GM12878 (cell line): Measurements from ENCODE around the gene AKAP9. TPM values are rescaled to one million over a fixed set of nuclear protein-coding genes. Genes with fewer than 3 reads are reported as not detected.

Experiments used
- ATAC-seq: fragments of 200-7000 bp; cut with Tn5 transposase; 3 replicates; pipeline ENCODE4 v1.9.1; 2020; ENCODE audit warnings: mild to moderate bottlenecking, moderate library complexity
- BruUV-seq: library from RNA; stranded (reverse); fragments of 400-500 nt; replicated peaks from 2 replicates; lab custom pipeline; 2021; lab: Mats Ljungman, UMichigan
- CTCF ChIA-PET: fragments of 300-600 bp; sonication (Branson Sonifier 250); formaldehyde crosslinking; extraction: SDS; loops from one replicate; lab custom pipeline; 2021; ENCODE audit warnings: inconsistent platforms; lab: Yijun Ruan, JAX
- POLR2A ChIA-PET: fragments of 350-600 bp; formaldehyde crosslinking; extraction: SDS; loops from one replicate; lab custom pipeline; 2021; ENCODE audit warnings: inconsistent platforms; lab: Charles Lee
- RAD21 ChIA-PET: fragments of 300-600 bp; sonication (Branson Sonifier 250); formaldehyde crosslinking; loops from one replicate; lab custom pipeline; 2023; ENCODE audit warnings: antibody characterized with exemption; ENCODE audit not compliant: unreplicated experiment; lab: Charles Lee
- SMC1A ChIA-PET: fragments of 300-600 bp; sonication (Branson Sonifier 250); formaldehyde crosslinking; loops from one replicate; lab custom pipeline; 2023; ENCODE audit not compliant: unreplicated experiment, uncharacterized antibody; lab: Charles Lee
- DNase-seq: peaks from one replicate; pipeline ENCODE4 v3.0.0-alpha.2; 2011; ENCODE audit warnings: low read depth, low spot score
- FAIRE-seq: peaks from 3 replicates; lab custom pipeline; 2011; peaks lifted over from hg19 to GRCh38; lab: Jason Lieb, UNC
- H2AFZ ChIP-seq: 2 replicates; pipeline ENCODE4 v1.6.0; 2011; ENCODE audit warnings: low read depth, low read length, control low read depth; ENCODE audit not compliant: control insufficient read depth
- H3K27ac ChIP-seq: 2 replicates; pipeline ENCODE4 v1.5.1; 2011; ENCODE audit warnings: control low read depth; ENCODE audit not compliant: control insufficient read depth, insufficient read depth
- H3K27me3 ChIP-seq, 2 experiments: replicated peaks in 1 of 2; 2 replicates each; pipeline versions ENCODE4 v1.6.0 to v1.6.1; 2011; ENCODE audit warnings: low read length in 1 of 2; ENCODE audit not compliant: control insufficient read depth in 2 of 2, insufficient read depth in 2 of 2
- H3K36me3 ChIP-seq, 2 experiments: 2 replicates each; pipeline ENCODE4 v1.5.1; 2011; ENCODE audit warnings: low read length in 1 of 2; ENCODE audit not compliant: control insufficient read depth in 2 of 2, insufficient read depth in 2 of 2
- H3K4me1 ChIP-seq: 2 replicates; pipeline ENCODE4 v1.6.1; 2011; ENCODE audit warnings: mild to moderate bottlenecking, low read length, moderate library complexity, mixed read lengths; ENCODE audit not compliant: control insufficient read depth, insufficient read depth
- H3K4me2 ChIP-seq: 2 replicates; pipeline ENCODE4 v1.6.0; 2011; ENCODE audit warnings: control low read depth; ENCODE audit not compliant: control insufficient read depth, insufficient read depth
- H3K4me3 ChIP-seq: fragments of 200-600 bp; sonication (generic); 2 replicates; pipeline ENCODE4 v1.5.1; 2016
- H3K79me2 ChIP-seq: 2 replicates; pipeline ENCODE4 v1.6.0; 2011; ENCODE audit warnings: low read length; ENCODE audit not compliant: control insufficient read depth, insufficient read depth
- H3K9ac ChIP-seq: 2 replicates; pipeline ENCODE4 v1.8.0; 2011; ENCODE audit warnings: low read length, control low read depth, mixed read lengths; ENCODE audit not compliant: control insufficient read depth, insufficient read depth
- H3K9me3 ChIP-seq: replicated peaks from 3 replicates; pipeline ENCODE4 v1.5.1; 2011; ENCODE audit warnings: mild to moderate bottlenecking, low read length; ENCODE audit not compliant: control insufficient read depth, insufficient read depth
- H4K20me1 ChIP-seq: 2 replicates; pipeline ENCODE4 v1.6.0; 2011; ENCODE audit not compliant: control insufficient read depth, insufficient read depth
- DPF2 ChIP-seq: fragments of 450-650 bp; IDR thresholded peaks from 2 replicates; pipeline ENCODE4 v1.6.1; 2017; ENCODE audit warnings: mild to moderate bottlenecking
- EP300 ChIP-seq, 2 experiments: fragments of 150-350 bp in 1 of 2; IDR thresholded peaks; 2 replicates each; pipeline ENCODE4 v1.6.1; 2011 to 2012; ENCODE audit warnings: low read depth in 2 of 2, low read length in 2 of 2, borderline replicate concordance in 1 of 2, improper control_type of control experiment in 1 of 2, inconsistent platforms in 1 of 2; ENCODE audit not compliant: control insufficient read depth in 1 of 2
- JUND ChIP-seq: IDR thresholded peaks from 2 replicates; pipeline ENCODE4 v1.6.1; 2012; ENCODE audit warnings: low read depth, mild to moderate bottlenecking, low read length, improper control_type of control experiment, moderate library complexity
- NFXL1 ChIP-seq: fragments of 450-650 bp; IDR thresholded peaks from 2 replicates; pipeline ENCODE4 v1.6.1; 2017; ENCODE audit warnings: antibody characterized with exemption, mild to moderate bottlenecking, borderline replicate concordance
- SIX5 ChIP-seq: IDR thresholded peaks from 2 replicates; pipeline ENCODE4 v1.6.1; 2011; ENCODE audit warnings: mild to moderate bottlenecking, low read depth, low read length, moderate library complexity; ENCODE audit not compliant: severe bottlenecking
- YY1 ChIP-seq: IDR thresholded peaks from 2 replicates; pipeline ENCODE4 v1.6.1; 2011; ENCODE audit warnings: low read depth, mild to moderate bottlenecking, low read length
- ZNF592 ChIP-seq: fragments of 450-650 bp; IDR thresholded peaks from 2 replicates; pipeline ENCODE4 v1.6.1; 2017; ENCODE audit warnings: mild to moderate bottlenecking, moderate library complexity
- whole genome bisulfite sequencing: methylation state at CpG from one replicate; pipeline ENCODE4 v1.1.6; 2016; ENCODE audit warnings: low lambda C conversion rate; ENCODE audit not compliant: insufficient replicate concordance, insufficient coverage; ENCODE audit errors: missing lambda C conversion rate; 5-methylcytosine and 5-hydroxymethylcytosine counted together
- in situ Hi-C: fragments of 300-500 bp; cut with MboI; formaldehyde crosslinking; loops from 9 replicates; pipeline ENCODE4 v1.14.3; 2018; ENCODE audit warnings: mixed read lengths
- intact Hi-C: fragments of 100-400 bp; cut with micrococcal nuclease; formaldehyde crosslinking; loops from one replicate; pipeline ENCODE4 v1.14.2; 2022; ENCODE audit not compliant: unreplicated experiment
- polyA plus RNA-seq, 11 experiments: library from polyadenylated mRNA; depleted of rRNA in 4 of 11; unstranded in 6 of 11; stranded (reverse) in 5 of 11; fragments of >200 nt; fragmentation: Nextera tagmentation in 4 of 11; fragmentation: Illumina TruSeq in 1 of 11; extraction: Ambion mirVana in 4 of 11; extraction: Trizol in 1 of 11; gene quantifications; 1 replicate in 1 of 11; 2 replicates in 10 of 11; pipeline versions ENCODE4 v1.2.1 to v1.2.3, GENCODE V29; 2011 to 2016; ENCODE audit warnings: inconsistent platforms in 2 of 11, missing spikeins in 2 of 11, low read depth in 1 of 11
- total RNA-seq, 4 experiments: library from RNA; depleted of rRNA in 3 of 4; stranded (reverse); fragments of >200 nt in 3 of 4; fragmentation: Illumina TruSeq in 1 of 4; extraction: Trizol in 1 of 4; gene quantifications; 2 replicates each; pipeline versions ENCODE4 v1.2.1 to v1.2.3, GENCODE V29; 2013 to 2021

AKAP9 gene
- total and polyA plus RNA-seq, 10 of the 15 experiments (the other 5 are each of a cell fraction or from before 2014, with no cell fraction given): 21.1 to 62.8 (median 31.6) TPM

GRCh38 chr7:92115821-92116220, 175.2 kb downstream of the AKAP9 start:
- FAIRE-seq (no peak), ATAC-seq (no peak), DNase-seq (no peak)
- H3K9ac ChIP-seq: no peak overlapping the region
- no peak for TF ChIP-seq SIX5
- no peak for TF ChIP-seq JUND
- no peak for TF ChIP-seq YY1
- TF ChIP-seq NFXL1: no peak
- TF ChIP-seq DPF2: no peak
- no peak for TF ChIP-seq EP300 (IDR thresholded peaks at IDR 0.05; ENCODE audit: borderline replicate concordance in 1 of 2, control insufficient read depth in 1 of 2, low read depth in 2 of 2, low read length in 2 of 2)
- TF ChIP-seq ZNF592: no peak
- intact Hi-C loops (no loop called here), in situ Hi-C loops (no loop called here)
- peaks cover 2 to 22% of the 10 kb centered on the region in 2 experiments; a peak in 2 of 4 replicates for H3K36me3 ChIP-seq
- no peaks in the 10 kb centered on the region for H3K4me1 ChIP-seq
- 97% methylated on average over 5 of the region's 5 CpGs for WGBS
- ChIA-PET RAD21 (no interaction called here), POLR2A (interaction anchor here (0.9 kb wide), 1 partner anchor 18 kb away, joined by 3 read pairs; the partner anchor contains the start of gene CYP51A1), SMC1A (interaction anchor here (1.0 to 2.4 kb wide), 4 partner anchors 10 to 17 kb away, joined by 3 to 5 read pairs (median 4); no protein-coding TSS in a partner anchor), CTCF (interaction anchor here (1.2 kb wide), 1 partner anchor 114 kb away, joined by 3 read pairs; no protein-coding TSS in a partner anchor)
- no TSS peak for BruUV-seq
- H4K20me1 ChIP-seq: no peaks in the 10 kb centered on the region
- H3K27me3 ChIP-seq: no peaks in the 10 kb centered on the region
- H3K4me2 ChIP-seq: no peak overlapping the region
- peaks cover 14% of the 10 kb centered on the region for H3K79me2 ChIP-seq
- H2AFZ ChIP-seq: no peak overlapping the region
- no peak overlapping the region for H3K4me3 ChIP-seq
- H3K9me3 ChIP-seq: no peaks in the 10 kb centered on the region; the same call in 2 of the 3 replicates
- H3K27ac ChIP-seq: no peak overlapping the region
